ENCODE results near the gene NGEF. TPM values are rescaled to one million over a fixed set of nuclear protein-coding genes. Genes with fewer than 3 reads are reported as not detected.
"Not testable (repeated sequence)": the region's sequence is repeated elsewhere in the genome, so short reads cannot be mapped to it uniquely, and the experiment has no call there.

The NGEF gene
- total RNA-seq, 1 donor from 2014 or later, result 6.1 TPM

DNA sequence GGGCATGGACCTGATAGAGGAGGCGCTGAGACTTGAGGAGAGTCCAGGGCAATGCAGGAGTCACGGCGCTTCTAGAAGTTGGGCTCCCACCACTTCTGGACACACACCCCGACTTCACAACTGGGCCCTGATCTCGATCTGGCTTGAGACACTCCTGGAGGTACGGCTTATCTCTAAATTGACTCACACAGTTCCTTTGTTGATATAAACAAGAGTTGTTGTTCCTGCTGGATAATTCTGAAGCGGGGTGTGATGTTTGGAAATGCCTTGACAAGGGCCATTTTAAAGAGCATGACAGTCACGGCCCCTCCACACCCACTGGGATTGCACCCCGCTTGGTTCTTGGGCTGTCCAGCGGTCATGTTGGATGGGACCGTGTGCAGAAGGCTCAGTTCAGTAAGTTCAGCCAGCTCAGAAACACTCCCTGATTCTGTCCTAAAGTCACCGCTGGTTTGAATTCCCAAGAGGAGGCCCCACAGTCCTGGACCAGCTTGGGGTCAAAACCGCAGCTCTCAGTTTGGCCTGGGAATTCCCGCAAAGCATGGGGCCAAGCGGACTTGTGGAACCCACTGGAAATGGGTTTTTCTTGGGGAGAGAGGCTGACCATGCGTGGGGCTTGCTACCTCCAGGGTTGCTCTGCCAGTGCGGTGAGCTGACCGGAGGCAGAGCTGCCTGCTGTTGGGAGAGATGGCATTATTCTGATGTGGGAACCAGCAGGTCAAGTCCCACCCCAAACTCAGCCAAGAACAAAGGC is 10.1 kb upstream of the NGEF start:
- ATAC-seq, result no peak

DNA sequence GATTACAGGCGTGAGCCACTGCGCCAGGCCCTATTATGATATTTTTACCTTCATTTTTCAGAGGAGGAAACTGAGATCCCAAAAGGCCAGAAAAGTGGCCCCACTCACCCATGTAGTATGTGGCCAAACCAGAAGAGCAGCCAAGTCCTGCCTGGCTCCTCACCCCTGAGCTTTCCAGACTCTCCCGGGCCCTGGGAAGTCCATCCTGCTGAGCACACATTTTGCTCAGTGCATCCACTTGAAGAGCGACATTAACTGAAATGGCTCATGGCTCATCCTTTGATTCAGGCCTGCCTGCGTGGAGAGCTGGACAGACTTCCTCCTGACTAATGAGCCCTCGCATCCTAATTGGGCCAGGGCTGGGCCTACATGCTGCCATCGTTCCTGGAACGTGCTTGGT is 9.5 kb upstream of the NGEF start:
- peak; percentile 88 for ATAC-seq

DNA sequence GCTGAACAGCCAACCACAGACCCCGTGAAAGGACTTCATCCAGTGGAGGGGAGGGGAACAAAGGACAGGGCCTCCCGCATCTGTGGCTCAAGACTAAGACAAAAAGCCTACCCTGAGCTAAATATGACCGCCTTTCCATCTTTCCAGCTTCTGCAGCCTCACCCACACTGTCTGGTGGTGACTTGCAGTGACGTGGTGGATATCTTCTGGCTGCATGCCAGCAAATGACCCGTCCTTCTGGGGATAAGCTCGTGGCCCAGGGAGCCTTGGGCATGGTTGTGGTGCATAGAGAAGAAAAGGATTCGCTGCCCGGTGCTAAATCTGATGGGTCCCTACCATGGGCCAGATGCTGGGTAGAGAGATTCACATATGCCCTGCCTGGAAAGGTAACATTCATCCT is 8.7 kb upstream of the NGEF start:
- ATAC-seq, result peak; percentile 15

DNA sequence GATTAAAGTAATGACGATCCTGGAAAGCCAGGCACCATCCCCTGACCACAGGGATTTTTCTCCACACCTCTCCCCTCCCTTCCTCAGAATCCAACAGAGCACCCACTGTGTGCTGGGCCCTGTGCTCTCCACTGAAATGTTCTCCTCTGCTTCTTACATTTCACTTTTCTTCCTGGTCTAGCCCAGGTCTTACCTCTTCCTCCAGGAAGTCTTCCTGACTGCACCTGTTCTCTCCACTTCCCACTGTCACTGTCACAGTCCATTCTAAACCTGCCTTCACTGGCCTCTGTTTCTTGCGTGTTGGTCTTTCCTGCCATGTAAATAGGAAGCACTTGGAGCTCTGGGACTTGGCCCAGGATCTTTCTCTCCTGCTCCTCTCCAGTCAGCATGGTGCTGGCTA is 7.4 kb upstream of the NGEF start:
- no peak for ATAC-seq

DNA sequence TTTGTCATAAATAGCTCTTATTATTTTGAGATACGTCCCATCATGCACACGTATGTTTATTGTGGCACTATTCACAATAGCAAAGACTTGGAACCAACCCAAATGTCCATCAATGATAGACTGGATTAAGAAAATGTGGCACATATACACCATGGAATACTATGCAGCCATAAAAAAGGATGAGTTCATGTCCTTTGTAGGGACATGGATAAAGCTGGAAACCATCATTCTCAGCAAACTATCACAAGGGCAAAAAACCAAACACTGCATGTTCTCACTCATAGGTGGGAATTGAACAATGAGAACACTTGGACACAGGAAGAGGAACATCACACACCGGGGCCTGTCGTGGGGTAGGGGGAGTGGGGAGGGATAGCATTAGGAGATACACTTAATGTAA is 6.6 kb upstream of the NGEF start:
- ATAC-seq, result not testable (repeated sequence)

DNA sequence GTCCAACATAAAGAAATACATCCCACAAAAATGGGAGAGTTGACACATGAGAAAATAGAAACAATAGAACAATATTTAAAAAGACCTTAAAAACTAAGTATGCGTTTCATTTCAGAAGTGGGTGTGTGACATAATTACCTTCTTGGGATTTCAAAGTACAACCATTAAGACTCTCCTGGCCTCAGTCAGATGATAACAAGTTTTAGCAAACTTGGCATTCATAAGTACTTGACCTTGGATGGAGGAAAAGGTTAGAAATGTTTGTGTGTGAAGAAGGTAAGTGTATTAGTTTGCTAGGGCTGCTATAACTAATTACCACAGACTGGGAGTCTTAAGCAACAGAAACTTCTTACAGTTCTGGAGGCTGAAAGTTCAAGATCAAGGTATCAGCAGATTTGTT is 4.9 kb upstream of the NGEF start:
- ATAC-seq, result no peak

DNA sequence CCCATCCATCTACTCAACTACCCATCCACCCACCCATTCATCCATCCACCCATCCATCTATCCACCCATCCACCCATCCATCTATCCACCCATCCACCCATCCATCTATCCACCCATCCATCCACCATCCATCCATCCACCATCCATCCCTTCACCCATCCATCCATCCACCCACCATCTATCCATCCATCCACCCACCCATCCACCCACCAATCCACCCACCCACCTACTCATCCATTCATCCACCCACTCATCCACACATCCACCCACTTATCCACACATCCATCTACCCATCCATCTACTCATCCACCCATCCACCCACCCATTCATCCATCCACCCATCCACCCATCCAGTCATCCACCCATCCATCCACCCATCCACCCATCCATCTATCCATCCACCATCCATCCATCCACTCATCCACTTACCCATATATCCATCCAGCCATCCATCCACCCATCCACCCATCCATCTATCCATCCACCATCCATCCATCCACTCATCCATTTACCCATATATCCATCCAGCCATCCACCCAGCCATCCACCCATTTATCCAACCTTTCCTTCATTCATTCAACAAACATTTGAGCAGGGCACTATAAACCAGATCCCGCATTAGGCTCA is 2.1 kb upstream of the NGEF start:
- no peak for ATAC-seq

DNA sequence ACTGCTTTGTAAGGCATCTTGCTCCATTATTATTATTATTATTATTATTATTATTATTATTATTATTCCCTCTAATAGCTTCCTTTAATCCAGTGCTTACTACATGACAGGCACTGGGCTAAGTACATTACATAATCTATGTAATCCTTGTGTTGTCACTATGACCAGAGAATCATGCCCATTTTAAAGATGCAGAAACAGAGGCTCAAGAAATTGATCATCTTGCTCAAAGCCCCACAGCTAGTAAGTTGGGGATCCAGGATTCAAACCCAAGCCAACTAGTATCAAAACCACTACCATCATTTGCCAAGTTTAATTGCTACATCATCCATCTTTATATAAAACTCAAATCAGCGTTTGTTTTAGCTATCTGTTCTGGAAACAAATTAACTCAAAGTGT is 594 bp upstream of the NGEF start:
- no peak for ATAC-seq

DNA sequence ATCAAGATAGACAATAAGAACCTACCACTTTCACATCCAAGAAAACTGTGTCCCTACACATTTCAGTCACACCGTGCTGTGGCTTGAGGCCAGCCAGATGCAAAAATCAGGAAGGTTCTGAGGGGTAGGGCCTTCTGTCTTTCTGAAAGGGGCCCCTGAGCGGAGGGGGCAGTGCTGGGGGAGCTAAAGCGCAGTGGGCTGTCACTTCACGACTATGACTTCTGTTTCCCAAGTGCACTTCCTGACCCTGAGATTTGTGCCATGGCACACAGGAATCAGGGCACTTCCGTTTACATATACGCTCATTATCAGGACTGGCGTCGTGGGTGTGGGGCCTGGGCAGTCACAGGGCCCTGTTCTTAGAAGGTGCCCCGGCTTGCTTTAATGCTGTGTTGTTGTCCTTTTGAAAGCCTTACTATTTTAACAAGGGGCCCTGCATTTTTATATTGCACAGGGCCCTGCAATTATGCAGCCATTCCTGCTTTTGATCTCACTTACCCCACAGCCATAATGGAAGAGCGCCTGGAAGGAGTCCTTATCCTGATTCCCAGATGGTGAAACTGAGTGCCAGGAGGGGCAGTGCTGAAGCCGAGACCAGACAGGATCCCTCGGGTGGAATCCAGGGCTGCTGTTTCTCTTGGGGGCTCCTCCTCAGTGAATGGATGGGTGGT is 620 bp downstream of the NGEF start:
- ATAC-seq, result no peak

DNA sequence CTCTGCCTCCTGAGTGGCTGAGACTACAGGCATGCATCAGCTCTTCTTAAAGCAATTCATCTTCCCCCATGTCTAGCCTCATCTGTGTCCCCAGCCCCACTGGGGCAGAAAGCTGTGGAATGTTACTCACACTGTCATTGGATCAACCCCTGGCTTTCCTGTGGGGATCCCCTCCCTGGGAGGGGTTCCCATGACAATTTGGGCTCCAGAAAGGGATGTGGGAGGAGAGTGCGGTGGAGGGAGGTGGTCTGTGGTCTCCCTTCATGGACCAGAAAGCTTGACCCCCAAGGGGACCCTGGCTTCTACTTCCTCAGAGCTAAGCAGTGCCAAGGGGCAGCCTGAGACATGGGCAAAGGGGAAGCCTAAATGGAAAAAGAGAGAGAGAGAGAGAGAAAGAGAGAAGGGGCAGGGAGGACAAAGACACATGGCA is 1.3 kb downstream of the NGEF start:
- ATAC-seq, result no peak

DNA sequence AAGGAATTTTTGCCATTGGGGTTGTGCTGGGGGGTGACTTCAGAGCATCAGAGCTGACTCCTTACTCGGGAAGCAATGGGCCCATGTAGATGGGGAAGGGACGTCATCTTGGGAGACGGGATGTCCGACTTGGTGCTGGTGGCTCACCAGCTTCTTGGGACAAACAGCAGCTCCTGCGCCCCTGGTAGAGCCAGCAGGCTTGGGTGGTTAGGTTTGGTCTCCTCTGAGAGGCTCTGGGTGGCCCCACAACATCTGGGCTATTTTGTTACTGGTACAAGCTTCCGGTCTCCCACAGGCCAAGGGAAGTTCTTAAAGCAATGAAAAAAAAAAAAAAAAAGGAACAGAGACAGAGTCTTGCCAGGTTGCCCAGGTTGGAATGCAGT is 1.8 kb downstream of the NGEF start:
- no peak for ATAC-seq

DNA sequence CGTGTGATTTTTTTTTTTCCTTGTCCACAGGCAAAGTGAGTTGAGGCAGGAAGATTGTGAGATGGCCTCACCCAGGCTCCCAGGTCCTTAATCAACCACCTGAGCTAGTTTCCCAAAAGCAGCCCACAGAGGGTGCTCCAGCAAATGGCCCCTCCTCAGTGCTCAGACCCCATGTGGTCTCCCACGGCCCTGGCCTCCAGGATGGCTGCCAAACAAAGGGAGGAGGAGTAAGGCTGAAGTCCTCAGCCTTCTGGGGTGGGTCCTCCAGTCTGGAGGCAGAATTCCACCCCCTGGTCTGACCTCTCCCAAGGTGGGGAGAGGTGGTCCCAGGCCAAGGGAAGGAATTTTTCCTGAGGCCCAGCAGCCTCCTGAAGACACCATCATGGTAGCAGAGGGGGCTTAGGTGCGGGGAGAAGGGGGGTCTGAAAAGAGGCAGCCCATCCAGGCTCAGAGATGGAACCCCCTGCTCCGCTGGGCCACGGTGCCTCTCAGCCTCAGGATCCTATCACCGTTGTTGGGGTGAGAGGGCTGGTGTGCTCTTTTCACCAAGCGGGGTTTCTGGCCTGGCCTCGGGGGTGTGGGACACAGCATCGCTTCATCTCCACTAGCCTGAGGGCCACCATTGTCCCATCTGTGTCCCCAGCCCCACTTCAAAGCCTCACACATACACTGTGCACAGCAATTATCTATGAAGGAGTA is 2.3 kb downstream of the NGEF start:
- no peak for ATAC-seq

DNA sequence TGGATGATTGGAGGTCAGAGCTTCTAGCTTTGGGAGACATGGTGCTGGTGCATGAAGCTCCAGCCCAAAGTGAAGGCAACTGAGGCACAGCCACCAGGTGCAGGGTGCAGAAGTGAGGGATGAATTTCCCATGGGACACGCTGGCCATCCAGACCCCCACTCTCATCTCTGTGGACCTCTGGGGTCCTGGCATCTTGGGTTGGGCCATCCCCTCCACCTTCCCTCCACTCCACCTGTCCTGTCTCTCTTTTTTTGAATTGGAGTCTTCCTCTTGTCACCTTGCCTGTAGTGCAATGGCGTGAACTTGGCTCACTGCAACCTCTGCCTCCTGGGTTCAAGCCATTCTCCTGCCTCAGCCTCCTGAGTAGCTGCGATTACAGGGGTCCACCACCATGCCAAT is 3.4 kb downstream of the NGEF start:
- no peak for ATAC-seq

DNA sequence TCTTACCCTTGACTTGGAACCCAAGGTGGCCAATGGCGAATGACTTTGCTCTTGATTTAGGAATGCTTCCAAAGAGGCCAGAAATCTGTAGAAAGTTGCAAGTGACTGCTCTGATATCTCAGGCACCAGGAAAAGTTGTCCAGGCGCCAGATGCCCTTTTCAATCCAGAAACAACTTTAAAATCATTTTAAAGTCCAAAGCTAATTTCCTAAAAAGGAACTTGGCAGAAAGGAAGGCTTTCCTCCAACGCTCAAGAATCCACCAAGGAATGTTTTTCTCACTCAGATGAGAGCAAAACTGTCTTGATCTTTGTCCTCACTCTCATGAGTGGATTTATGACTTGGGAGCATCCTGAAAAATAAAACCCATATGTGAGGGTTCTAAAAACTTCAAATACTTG is 5.3 kb downstream of the NGEF start:
- no peak for ATAC-seq

DNA sequence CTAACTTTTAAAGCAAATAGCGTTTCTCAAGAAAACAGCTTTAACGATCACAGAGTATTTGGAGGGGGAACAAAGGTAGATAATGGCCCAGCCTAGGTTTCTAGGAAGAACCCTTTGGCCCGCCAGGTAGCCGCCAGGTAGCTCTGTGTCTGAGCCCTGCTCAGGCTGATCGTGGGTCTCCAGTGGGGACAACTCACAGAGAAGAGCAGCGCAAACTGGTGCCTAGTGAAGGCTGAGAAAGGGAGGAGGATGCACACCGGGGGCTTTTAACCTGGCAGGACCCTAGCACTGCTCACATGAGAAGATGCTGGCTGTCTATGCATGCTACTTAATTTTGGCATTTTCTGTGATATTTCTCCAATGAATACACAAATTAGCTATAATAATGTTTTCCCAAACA is 5.8 kb downstream of the NGEF start:
- no peak for ATAC-seq

DNA sequence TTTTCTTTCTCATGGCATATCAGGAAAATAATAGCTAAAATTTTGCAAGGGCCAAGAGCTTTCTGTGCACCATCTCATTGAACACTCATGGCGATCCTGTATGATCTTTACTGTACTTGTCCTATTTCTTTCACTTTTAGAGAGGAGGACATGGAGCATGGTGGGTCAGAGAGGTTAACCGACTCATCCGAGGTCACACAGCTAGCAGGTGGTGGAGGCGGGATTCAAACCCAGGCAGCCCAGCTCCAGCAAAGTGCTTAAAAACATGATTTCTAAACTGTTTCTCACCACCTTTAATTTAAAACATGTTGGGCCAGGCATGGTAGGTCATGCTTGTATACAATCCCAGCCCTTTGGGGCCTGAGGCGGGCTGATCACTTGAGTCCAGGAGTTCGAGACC is 6.4 kb downstream of the NGEF start:
- no peak for ATAC-seq

DNA sequence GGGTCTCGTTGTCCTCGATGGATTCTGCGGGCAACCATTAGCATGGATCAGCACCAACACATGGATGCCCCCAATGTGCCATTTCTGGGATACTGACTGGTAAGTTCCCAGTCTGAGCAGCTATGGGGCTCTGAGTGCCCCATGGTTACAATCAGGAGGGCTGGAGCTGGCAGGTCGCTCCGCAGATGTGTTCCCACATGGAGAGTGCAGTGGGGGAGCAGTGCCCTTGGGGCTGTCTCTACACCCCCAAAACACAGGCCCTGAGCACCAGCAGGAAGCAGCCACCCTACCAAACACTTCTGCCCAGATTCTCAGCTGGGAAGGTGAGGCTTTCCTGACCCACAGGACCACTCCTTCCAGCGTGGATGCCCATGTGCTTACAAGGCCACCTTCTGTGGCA is 8.0 kb downstream of the NGEF start:
- no peak for ATAC-seq

DNA sequence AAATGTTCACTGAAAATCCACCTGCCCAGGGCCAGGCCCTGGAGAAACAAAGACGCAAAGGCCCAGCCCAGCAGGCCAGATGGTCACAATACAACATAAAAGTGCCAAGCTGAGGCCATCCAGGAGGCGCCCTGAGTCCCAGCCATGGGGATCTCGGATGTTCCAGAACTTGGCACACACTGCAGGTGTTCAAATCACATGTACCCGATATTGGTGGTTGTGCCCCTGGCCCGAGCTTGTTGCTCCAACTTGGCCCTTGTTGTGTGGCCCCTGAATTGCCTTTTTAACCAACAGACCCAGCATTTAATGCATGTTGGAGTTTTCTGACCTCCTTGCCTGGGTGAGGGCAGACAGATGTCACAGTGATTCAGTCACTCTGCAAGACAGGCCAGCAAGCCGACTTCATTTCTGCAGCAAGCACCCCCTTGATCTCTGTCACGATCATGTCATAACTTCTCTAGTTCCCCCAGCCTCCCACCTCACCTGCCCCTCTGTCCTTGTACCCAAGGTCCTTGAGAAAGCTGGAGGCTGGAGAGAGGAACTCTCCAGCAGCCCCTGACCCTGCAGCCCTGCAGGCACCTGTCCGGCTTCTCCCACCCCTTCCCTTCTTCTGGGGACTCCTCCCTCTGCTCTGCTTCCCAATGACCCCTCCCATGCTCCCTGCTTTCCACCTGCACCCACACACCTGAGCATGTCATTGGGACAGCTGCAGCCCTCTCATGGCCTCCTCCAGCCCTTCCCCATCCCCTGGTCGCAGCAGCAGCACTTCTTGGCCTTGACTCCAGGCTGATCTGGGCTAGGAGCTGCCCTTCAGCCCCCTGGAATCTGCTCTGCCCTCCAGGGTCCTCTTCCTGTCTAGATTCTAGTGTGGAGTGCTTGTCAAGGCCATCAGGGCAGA is 9.1 kb downstream of the NGEF start:
- no peak for ATAC-seq

DNA sequence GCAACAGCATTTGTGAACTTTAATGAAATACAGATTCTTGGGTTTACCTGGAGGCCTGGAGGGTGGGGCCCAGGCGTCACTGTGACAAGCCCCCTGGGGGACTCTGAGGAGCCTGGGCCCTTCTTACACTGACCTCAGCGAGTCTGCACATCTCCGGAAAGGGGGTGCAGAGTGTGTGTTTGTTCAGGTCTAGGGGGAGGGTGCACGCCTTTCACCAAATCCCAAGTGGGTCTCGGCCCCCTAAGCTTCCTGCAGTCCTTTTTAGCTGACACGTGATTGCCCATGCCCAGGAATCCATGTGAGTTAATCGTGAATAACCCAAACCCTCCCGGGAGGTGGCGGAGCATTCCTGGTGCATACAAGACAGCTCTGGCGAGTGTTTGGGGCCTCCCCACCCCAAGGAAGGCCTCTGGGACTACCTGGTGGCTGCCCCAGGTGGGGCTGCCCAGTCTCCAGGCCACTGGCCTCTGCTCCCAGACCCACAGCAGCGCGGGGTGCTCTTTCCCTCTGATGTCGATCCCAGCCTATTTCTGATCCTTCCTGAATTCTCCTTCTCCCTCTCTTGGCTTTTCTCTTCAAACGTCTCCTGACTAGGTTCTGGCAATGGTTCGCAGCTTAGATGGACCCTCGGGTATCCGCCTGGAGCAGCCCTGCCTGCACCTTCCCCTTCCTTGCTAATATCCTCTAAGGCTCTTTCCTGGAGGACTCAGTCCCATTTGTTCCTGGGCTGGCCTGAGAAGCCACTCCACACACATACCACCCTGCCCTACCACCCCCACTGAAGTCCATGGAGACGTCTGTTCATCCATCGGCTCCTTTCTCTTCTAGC is 10.0 kb downstream of the NGEF start:
- no peak for ATAC-seq

DNA sequence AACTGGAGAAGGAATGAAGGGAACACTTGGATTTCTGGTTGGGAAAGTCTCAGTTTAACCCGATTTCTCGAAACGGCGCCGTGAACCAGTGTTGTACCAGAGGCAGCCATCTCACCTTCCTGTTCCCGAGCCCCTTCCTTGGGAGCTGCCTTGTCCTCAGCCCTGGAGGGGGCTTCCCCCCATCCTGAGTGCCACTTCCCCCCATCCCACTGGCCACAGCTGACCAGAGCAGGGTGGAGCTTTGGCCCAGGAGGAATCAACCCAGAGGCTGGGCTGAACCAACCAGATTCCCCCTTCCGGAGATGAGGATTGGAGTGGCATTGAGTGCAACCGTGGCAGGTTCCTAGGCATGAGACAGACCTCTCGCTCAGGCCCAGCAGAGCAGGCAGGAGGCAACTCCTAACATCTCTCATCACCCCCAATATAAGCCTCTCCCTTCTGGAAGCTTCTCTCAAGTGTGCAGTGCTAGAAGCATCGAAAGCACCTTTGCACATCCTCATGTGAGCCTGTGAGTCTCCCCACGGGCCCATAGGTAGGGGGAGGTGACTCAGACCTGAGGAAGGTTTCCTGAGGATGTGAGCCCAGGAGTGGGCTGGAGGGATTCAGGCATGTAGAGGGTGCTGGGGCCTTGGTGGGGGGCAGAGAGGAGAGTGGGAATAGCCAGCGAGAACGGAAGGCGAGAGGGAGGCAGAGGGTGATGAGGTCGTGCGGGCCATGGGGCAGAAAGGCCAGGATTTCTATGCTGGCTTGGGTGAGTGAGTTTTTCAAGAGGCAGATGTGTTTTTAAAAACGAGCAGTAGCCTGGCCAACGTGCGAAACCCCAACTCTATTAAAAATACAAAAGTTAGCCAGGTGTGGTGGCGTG is 11.9 kb downstream of the NGEF start:
- no peak for ATAC-seq
